Mucosa of rectum (tissue), 2 donors: Measurements from ENCODE around the gene TMPRSS3.

Source experiments
- H3K27ac ChIP-seq, 2 donors: one replicate each; pipeline ENCODE4 v1.7.0; 2013; ENCODE audit warnings: inconsistent platforms in 2 of 2, low read depth in 2 of 2, low read length in 2 of 2
- H3K27me3 ChIP-seq, 2 donors: one replicate each; pipeline ENCODE4 v1.7.0; 2013; ENCODE audit warnings: low read length in 2 of 2; ENCODE audit not compliant: control insufficient read depth in 2 of 2, insufficient read depth in 2 of 2
- H3K36me3 ChIP-seq, 2 donors: one replicate each; pipeline ENCODE4 v1.7.0; 2013; ENCODE audit warnings: low read length in 2 of 2; ENCODE audit not compliant: control insufficient read depth in 2 of 2, insufficient read depth in 2 of 2
- H3K4me1 ChIP-seq, 2 donors: one replicate each; pipeline ENCODE4 v1.7.0; 2013; ENCODE audit warnings: low read length in 2 of 2, mild to moderate bottlenecking in 1 of 2; ENCODE audit not compliant: control insufficient read depth in 2 of 2, insufficient read depth in 2 of 2
- H3K4me3 ChIP-seq, 2 donors: one replicate each; pipeline ENCODE4 v1.7.0; 2013; ENCODE audit warnings: low read length in 2 of 2
- H3K9ac ChIP-seq, 2 donors: one replicate each; pipeline ENCODE4 v1.7.0; 2013; ENCODE audit warnings: low read length in 2 of 2, low read depth in 1 of 2, mild to moderate bottlenecking in 1 of 2
- H3K9me3 ChIP-seq, 2 donors: one replicate each; pipeline ENCODE4 v1.7.0; 2013; ENCODE audit warnings: low read length in 2 of 2; ENCODE audit not compliant: control insufficient read depth in 2 of 2
- donor health status: healthy.
- donor health status: Normal muscosa, but diverticular disease.

The TMPRSS3 gene

DNA sequence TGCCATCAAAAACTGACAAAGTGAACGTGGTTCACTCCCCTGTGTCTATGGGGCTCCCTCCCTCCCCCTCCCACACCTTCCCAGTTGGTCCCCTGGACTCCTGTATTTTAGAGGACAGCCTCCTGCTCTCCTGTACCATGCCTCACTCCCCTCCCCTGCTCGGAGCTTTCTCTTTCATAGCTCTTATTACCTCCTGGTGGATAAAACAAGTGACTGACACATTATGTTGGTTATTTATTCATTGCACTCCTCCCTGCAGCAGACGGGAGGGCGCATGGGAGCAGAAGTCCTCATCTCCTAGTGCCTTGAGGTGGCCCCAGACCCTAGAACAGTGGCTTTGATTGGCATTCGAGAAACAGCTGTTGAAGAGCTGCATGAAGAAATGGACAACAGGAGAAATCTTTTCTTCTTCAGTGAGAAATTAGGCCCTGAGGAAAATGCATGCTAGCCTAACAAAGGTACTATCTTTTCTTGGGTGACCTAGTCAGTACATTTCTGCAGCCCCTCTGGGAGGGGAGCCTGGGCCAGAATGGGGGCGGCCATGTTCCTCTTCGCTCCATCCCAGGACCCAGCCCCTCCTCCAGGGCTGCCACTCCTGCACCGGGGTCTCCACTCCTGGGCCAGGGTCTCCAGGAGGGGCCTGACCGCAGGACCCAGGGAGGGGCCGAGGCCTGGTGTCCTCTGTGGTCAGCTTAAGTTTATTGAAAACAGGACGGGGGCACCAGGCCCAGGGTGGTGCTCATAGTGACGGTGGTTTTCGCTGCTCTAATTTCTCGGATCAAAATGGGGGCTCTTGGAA, 28.3 kb downstream of the TMPRSS3 start:
- Histone ChIP-seq H3K4me3 (no peak overlapping the region), H3K9ac (peak overlapping the region in 1 of 2 donors; percentile 56), H3K27me3 (no peaks in the 10 kb centered on the region), H3K9me3 (no peaks in the 10 kb centered on the region), H3K36me3 (no peaks in the 10 kb centered on the region), H3K27ac (peak overlapping the region in 1 of 2 donors; percentile 80), H3K4me1 (peaks cover 11 to 40% of the 10 kb centered on the region in 2 donors)

DNA sequence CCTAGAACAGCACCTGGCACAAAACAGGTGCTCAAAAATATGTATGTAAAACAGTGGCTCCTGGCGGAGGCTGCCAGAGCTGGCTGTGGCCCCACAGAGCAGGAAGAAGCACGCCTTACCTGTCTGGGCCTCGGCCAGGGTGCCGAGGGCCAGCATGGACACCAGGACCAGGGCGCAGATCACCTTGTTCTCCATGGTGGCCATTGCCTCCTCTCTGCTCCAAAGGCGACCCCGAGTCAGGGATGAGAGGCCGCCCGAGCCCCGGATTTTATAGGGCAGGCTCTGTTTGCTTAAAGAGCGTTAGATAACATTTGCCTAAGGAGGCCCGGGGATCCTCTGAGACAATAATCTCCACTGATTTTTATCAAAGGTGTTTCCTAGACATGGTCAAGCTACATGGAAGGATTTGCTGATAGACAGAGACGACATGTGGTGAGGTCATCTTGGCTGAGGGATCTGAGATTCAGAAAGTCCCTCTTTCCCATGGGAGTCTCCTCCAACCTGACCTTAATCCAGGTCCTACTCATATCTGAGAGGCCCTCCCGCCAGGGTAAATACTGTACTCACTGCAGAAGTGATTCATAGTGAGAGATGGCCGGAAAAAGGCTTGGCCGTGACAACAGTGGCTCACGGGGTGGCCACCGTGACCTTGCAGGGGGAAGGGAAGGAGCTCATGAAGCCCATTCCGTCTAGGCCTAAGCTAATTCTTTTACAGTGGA, 29.4 kb downstream of the TMPRSS3 start, which contains the start of gene TFF1:
Gene TFF1 (minus strand): TSS at position 244 of the 719 bp plus-strand sequence. CDS start 40 bp downstream, at position 204.
- Histone ChIP-seq H3K4me3 (peak within 1 kb of the TSS in 1 of 2 donors; percentile 29), H3K27ac (peak within 1 kb of the TSS; percentile 58 to 80), H3K4me1 (peaks cover 11 to 39% of the 10 kb centered on the region in 2 donors), H3K9me3 (no peaks in the 10 kb centered on the region), H3K36me3 (no peaks in the 10 kb centered on the region), H3K27me3 (no peaks in the 10 kb centered on the region), H3K9ac (peak within 1 kb of the TSS in 1 of 2 donors; percentile 56)

DNA sequence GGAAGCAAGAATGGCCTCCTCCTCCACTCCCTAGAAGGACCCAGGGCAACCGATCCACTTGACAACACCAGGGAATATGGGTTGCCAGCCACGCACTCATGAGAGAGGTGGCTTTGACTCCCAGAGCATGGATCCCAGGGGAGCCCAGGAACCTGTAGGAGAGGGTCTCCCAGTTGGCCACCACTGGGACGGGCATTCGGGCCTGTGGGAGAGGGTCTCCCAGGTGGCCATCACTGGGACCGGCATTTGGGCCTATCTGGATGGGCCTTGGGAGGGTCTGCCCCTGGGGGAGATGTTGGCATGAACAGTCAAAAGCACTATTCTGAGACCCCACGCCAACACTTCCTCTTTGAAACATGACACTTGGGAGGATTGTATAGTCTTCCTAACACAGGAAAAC, 30.1 kb downstream of the TMPRSS3 start:
- Histone ChIP-seq H3K9ac (peak overlapping the region in 1 of 2 donors; percentile 56), H3K27me3 (no peaks in the 10 kb centered on the region), H3K36me3 (no peaks in the 10 kb centered on the region), H3K27ac (peak overlapping the region in 1 of 2 donors; percentile 80), H3K4me1 (peaks cover 11 to 33% of the 10 kb centered on the region in 2 donors), H3K4me3 (peak overlapping the region in 1 of 2 donors; percentile 29), H3K9me3 (no peaks in the 10 kb centered on the region)

DNA sequence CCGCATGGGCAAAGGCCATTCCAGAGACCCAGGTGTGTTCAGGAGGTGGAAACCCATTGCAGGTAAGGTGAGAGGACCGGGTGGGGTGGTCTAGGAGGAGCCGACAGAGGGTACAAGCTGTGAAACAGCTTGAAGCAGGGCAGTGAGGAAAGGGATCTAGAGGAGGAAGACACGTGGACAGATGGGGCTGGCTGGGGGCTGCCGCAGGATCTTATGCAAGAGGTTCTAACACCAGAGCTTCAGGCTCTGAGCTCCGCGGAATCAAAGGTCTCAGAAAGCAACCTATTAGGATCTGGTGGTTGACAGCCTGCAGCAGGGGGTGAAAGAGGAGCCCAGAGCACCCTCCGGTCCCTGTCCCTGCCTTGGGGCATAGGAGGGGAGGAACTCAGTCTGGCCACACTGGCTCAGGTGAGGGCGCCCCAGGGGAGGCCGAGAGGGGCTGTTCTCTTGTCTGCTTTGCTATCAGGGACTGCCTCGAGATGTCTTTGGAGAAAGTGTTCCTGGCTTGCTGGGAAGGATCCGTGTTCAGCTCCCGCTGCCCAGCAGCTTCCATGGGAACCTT, 31.5 kb downstream of the TMPRSS3 start:
- Histone ChIP-seq H3K27me3 (no peaks in the 10 kb centered on the region), H3K4me3 (no peak overlapping the region), H3K4me1 (peaks cover 11 to 22% of the 10 kb centered on the region in 2 donors), H3K27ac (no peak overlapping the region), H3K36me3 (no peaks in the 10 kb centered on the region), H3K9ac (no peak overlapping the region), H3K9me3 (peaks cover 0 to 3% of the 10 kb centered on the region in 2 donors)

DNA sequence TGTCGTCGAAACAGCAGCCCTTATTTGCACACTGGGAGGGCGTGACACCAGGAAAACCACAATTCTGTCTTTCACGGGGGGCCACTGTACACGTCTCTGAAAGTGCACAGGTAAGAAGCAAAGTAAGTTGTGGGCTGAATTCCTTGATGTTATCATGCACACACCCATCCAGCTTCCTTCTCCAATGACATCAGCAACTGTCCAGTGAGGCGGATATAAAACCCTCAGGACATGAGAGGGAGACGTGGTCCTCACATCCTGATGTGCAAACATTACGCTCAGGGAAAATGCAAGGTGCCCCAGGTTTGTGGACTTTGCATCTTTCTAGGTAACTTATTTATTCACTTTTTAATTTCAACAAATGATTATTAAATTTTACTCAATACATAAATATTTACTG, 32.5 kb downstream of the TMPRSS3 start:
- Histone ChIP-seq H3K36me3 (no peaks in the 10 kb centered on the region), H3K27me3 (no peaks in the 10 kb centered on the region), H3K9me3 (peaks cover 0 to 3% of the 10 kb centered on the region in 2 donors), H3K4me1 (peaks cover 11 to 22% of the 10 kb centered on the region in 2 donors), H3K9ac (no peak overlapping the region), H3K27ac (no peak overlapping the region), H3K4me3 (no peak overlapping the region)

DNA sequence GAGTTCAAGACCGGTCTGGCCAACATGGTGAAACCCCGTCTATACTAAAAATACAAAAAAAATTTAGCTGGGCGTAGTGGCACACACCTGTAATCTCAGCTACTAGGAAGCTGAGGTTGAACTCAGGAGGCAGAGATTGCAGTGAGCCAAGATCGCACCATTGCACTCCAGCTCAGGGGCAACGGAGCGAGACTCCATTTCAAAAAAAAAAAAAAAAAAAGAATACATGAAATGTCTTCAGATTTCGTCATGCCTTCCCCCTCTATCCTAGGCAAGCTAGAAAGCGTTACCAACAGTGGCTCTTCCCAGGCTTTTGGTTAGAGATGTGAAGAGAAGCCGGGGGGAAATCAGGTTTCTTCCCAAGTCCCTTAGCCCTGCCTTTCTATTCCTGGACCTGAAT, 33.2 kb downstream of the TMPRSS3 start:
- no peaks in the 10 kb centered on the region for H3K27me3 ChIP-seq

DNA sequence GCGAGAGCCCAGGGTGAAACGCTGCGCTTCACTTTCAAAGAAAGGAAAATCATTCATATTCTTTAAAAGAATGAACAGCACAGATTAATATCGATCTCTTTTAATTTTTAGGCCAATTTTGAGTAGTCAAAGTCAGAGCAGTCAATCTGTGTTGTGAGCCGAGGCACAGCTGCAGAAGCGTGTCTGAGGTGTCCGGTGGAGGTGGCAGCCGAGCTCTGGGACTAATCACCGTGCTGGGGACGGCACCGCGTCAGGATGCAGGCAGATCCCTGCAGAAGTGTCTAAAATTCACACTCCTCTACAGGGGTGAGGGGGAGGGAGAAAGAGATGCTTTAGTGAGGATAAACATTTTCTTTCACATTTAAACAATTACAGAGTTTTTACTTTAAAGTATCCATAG, 33.7 kb downstream of the TMPRSS3 start:
- Histone ChIP-seq H3K4me1 (peaks cover 8 to 15% of the 10 kb centered on the region in 2 donors), H3K27ac (no peak overlapping the region), H3K9ac (no peak overlapping the region), H3K27me3 (no peaks in the 10 kb centered on the region), H3K36me3 (no peaks in the 10 kb centered on the region), H3K4me3 (no peak overlapping the region), H3K9me3 (peaks cover 0 to 3% of the 10 kb centered on the region in 2 donors)

More for the DNA sequence above, 33.2 kb downstream of the TMPRSS3 start:
- no peak overlapping the region for H3K27ac ChIP-seq
- no peaks in the 10 kb centered on the region for H3K36me3 ChIP-seq
- no peak overlapping the region for H3K4me3 ChIP-seq
- H3K4me1 ChIP-seq = peaks cover 11 to 20% of the 10 kb centered on the region in 2 donors
- peaks cover 0 to 3% of the 10 kb centered on the region in 2 donors for H3K9me3 ChIP-seq
- H3K9ac ChIP-seq = no peak overlapping the region

DNA sequence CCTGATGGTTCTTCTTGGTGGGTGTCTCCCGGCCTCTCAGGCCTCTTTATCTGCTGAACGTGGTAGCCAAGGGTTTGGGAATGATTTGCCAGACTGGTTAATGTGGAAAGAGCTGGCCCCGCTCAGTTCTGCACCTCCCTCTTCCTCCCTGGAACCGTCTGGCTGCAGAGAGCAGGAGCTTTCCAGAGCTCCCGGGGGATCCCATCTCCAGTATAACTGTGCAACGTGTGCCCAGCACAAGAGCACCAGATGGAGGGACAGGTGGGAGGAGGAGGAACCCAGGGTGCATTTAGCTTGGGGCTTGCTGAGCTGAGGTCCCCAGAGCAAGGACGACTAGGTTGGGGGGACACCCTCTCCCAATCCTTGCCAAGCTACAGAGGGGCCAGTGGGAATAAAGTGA, 34.6 kb downstream of the TMPRSS3 start:
- H3K9me3 ChIP-seq = peaks cover 0 to 5% of the 10 kb centered on the region in 2 donors

DNA sequence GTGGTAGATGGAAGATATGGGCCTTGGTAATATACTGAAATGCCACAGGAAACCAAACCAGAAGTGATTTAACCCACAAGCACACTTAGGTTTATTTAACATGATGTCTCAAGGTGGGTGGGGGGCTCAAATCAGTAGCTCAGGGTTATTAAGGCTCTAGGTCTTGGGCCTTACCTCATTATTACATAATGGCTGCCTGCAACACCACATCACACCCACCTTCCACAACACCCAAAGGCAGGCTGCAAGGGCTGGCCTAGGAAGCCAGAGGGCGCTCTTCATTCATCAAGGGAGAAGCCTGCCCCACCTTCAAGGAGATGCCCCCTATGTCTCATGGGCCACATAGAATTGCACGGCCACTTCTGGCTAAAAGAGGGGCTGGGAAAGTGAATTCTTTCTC, 35.5 kb downstream of the TMPRSS3 start:
- no peak overlapping the region for H3K27ac ChIP-seq
- H3K9me3 ChIP-seq = peaks cover 0 to 8% of the 10 kb centered on the region in 2 donors
- no peaks in the 10 kb centered on the region for H3K36me3 ChIP-seq
- H3K4me3 ChIP-seq = no peak overlapping the region
- no peak overlapping the region for H3K9ac ChIP-seq
- H3K4me1 ChIP-seq = no peaks in the 10 kb centered on the region
- H3K27me3 ChIP-seq = no peaks in the 10 kb centered on the region

More for the DNA sequence above, 34.6 kb downstream of the TMPRSS3 start:
- Histone ChIP-seq H3K4me1 (peaks cover 2 to 6% of the 10 kb centered on the region in 2 donors), H3K36me3 (no peaks in the 10 kb centered on the region), H3K9ac (no peak overlapping the region), H3K27ac (no peak overlapping the region), H3K27me3 (no peaks in the 10 kb centered on the region), H3K4me3 (no peak overlapping the region)

DNA sequence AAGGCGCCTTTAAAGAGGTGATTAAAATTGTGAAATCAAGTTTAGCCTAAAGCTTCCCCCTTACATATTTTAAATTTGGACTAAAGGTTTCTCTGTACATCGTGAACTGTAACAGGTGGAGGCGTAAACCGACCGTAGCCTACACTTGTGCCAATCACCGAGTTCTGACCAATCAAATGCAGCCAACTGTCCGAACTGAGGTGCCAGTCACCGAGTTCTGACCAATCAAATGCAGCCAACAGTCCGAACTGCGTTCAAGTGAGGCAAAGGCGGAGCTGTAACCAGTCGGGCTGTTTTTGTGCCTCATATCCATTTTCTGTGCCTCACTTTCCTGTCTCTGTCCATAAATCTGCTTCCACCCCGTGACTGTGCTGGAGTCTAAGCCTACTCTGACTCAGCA, 36.9 kb downstream of the TMPRSS3 start:
- peaks cover 0 to 8% of the 10 kb centered on the region in 2 donors for H3K9me3 ChIP-seq
- H3K9ac ChIP-seq = no peak overlapping the region
- H3K4me1 ChIP-seq = no peaks in the 10 kb centered on the region
- H3K4me3 ChIP-seq = no peak overlapping the region
- no peak overlapping the region for H3K27ac ChIP-seq
- H3K36me3 ChIP-seq = no peaks in the 10 kb centered on the region
- no peaks in the 10 kb centered on the region for H3K27me3 ChIP-seq
